DOHH2 (cell line): ENCODE data around the gene DYRK2.

Experiments used
- H3F3A ChIP-seq: fragments of 200-600 bp; sonication (generic), shearing (Covaris generic); 2 replicates; pipeline ENCODE4 v1.6.0; 2016; ENCODE audit warnings: antibody characterized with exemption, mild to moderate bottlenecking; ENCODE audit not compliant: control insufficient read depth, insufficient read depth
- H3K27ac ChIP-seq: fragments of 200-600 bp; sonication (generic); 2 replicates; pipeline ENCODE4 v1.5.1; 2014; ENCODE audit warnings: low read depth, mild to moderate bottlenecking, low read length, moderate library complexity
- H3K27me3 ChIP-seq: fragments of 200-600 bp; sonication (generic); 2 replicates; pipeline ENCODE4 v1.6.1; 2014; ENCODE audit warnings: mild to moderate bottlenecking, low read length, mixed read lengths; ENCODE audit not compliant: control insufficient read depth
- H3K36me3 ChIP-seq: fragments of 200-600 bp; sonication (generic); 2 replicates; pipeline ENCODE4 v1.6.1; 2014; ENCODE audit warnings: mild to moderate bottlenecking, low read length, moderate library complexity, mixed read lengths; ENCODE audit not compliant: control insufficient read depth
- H3K4me1 ChIP-seq: fragments of 200-600 bp; sonication (generic); 2 replicates; pipeline ENCODE4 v1.6.1; 2014; ENCODE audit warnings: mild to moderate bottlenecking, low read length, mixed read lengths; ENCODE audit not compliant: control insufficient read depth
- H3K4me2 ChIP-seq: fragments of 200-600 bp; sonication (generic); 2 replicates; pipeline ENCODE4 v1.6.0; 2014; ENCODE audit warnings: mild to moderate bottlenecking, low read length, moderate library complexity
- H3K4me3 ChIP-seq: fragments of 200-600 bp; sonication (generic); 2 replicates; pipeline ENCODE4 v1.5.1; 2014; ENCODE audit warnings: mild to moderate bottlenecking, low read length, mixed read lengths
- H3K79me2 ChIP-seq: fragments of 200-600 bp; sonication (generic); 2 replicates; pipeline ENCODE4 v1.6.1; 2014; ENCODE audit warnings: mild to moderate bottlenecking, low read length, mixed read lengths; ENCODE audit not compliant: control insufficient read depth
- H3K9me2 ChIP-seq: fragments of 200-600 bp; sonication (generic); replicated peaks from 2 replicates; pipeline ENCODE4 v1.6.1; 2014; ENCODE audit warnings: mild to moderate bottlenecking, low read length, mixed read lengths; ENCODE audit not compliant: control insufficient read depth
- H3K9me3 ChIP-seq: fragments of 200-600 bp; sonication (generic); 2 replicates; pipeline ENCODE4 v1.6.1; 2014; ENCODE audit warnings: antibody characterized with exemption, low read length, mixed read lengths; ENCODE audit not compliant: control insufficient read depth, insufficient read depth
- H4K20me1 ChIP-seq: fragments of 200-600 bp; sonication (generic); 2 replicates; pipeline ENCODE4 v1.6.0; 2014; ENCODE audit warnings: low read depth, mild to moderate bottlenecking, antibody characterized with exemption, low read length, moderate library complexity; ENCODE audit not compliant: control insufficient read depth, insufficient read depth
- EZH2phosphoT487 ChIP-seq: fragments of 200-600 bp; sonication (generic); IDR thresholded peaks from 2 replicates; pipeline ENCODE4 v1.6.1; 2017; ENCODE audit warnings: borderline replicate concordance, mild to moderate bottlenecking, antibody characterized with exemption, low read length, moderate library complexity, mixed read lengths
- TF ChIP-seq, protein P1 (sequence below): fragments of 200-600 bp; sonication (generic); IDR thresholded peaks from one replicate; pipeline ENCODE4 v1.5.1; 2014; ENCODE audit warnings: antibody characterized with exemption, mild to moderate bottlenecking, low read depth, low read length; ENCODE audit not compliant: poor library complexity, severe bottlenecking

The DYRK2 gene

DNA sequence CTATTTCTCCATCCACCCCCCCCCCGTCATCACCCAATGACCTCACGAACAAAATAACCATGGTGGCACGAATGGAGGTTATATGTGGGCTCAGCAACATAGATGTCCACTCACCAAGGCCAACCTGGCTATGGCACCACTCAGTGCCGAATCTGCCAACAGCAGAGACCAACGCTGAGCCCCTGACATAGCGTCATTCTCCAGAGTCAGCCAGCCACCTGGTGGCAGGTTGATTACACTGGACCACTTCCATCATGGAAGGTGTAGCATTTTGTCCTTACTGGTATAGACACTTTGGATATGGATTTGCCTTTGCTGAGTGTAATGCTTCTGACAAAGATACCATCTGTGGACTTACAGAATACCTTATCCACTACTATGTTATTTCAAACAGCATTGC is 24.2 kb upstream of the DYRK2 start:
- no peaks in the 10 kb centered on the region for H3K4me1 ChIP-seq
- no peak overlapping the region for H3K27ac ChIP-seq
- H3K27me3 ChIP-seq = no peaks in the 10 kb centered on the region
- no peak overlapping the region for H3K4me3 ChIP-seq
- H3F3A ChIP-seq = no peaks in the 10 kb centered on the region
- H3K9me3 ChIP-seq = no peaks in the 10 kb centered on the region
- H3K9me2 ChIP-seq = no peaks in the 10 kb centered on the region
- H3K79me2 ChIP-seq = no peaks in the 10 kb centered on the region
- H3K36me3 ChIP-seq = no peaks in the 10 kb centered on the region
- TF ChIP-seq EZH2phosphoT487 = no peak
- TF ChIP-seq, protein P1, sequence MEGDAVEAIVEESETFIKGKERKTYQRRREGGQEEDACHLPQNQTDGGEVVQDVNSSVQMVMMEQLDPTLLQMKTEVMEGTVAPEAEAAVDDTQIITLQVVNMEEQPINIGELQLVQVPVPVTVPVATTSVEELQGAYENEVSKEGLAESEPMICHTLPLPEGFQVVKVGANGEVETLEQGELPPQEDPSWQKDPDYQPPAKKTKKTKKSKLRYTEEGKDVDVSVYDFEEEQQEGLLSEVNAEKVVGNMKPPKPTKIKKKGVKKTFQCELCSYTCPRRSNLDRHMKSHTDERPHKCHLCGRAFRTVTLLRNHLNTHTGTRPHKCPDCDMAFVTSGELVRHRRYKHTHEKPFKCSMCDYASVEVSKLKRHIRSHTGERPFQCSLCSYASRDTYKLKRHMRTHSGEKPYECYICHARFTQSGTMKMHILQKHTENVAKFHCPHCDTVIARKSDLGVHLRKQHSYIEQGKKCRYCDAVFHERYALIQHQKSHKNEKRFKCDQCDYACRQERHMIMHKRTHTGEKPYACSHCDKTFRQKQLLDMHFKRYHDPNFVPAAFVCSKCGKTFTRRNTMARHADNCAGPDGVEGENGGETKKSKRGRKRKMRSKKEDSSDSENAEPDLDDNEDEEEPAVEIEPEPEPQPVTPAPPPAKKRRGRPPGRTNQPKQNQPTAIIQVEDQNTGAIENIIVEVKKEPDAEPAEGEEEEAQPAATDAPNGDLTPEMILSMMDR = no peak
- no peaks in the 10 kb centered on the region for H4K20me1 ChIP-seq
- no peak overlapping the region for H3K4me2 ChIP-seq

GRCh38 chr12:67625004-67625403 is 23.5 kb upstream of the DYRK2 start:
- Histone ChIP-seq H3K4me2 (no peak overlapping the region), H3F3A (no peaks in the 10 kb centered on the region), H3K27me3 (no peaks in the 10 kb centered on the region), H3K79me2 (no peaks in the 10 kb centered on the region), H3K27ac (no peak overlapping the region), H3K4me3 (no peak overlapping the region), H3K4me1 (peaks cover 3% of the 10 kb centered on the region), H4K20me1 (no peaks in the 10 kb centered on the region), H3K36me3 (no peaks in the 10 kb centered on the region), H3K9me3 (no peaks in the 10 kb centered on the region), H3K9me2 (no peaks in the 10 kb centered on the region)
- TF ChIP-seq, protein P1 = no peak
- TF ChIP-seq EZH2phosphoT487 = no peak

DNA sequence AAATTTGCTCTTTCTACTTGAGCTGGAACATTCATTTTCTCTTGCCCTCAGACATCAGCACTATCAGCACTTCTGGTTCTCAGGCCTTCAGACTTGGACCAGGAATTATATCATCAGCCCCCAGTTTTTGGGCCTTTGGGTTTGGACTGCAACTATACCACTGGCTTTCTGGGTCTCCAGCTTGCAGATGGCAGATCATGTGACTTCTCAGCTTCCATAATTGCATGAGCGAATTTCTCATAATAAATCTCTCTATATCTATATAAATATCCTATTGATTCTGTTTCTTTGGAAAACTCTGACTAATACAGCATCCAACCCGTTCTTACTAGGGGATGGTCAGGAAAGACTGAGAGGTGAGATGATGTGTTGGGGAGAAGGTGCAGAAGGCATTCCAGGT is 22.4 kb upstream of the DYRK2 start:
- Histone ChIP-seq H3K27me3 (no peaks in the 10 kb centered on the region), H3K9me2 (no peaks in the 10 kb centered on the region), H3K4me3 (no peak overlapping the region), H3K36me3 (no peaks in the 10 kb centered on the region), H3K4me1 (peaks cover 14% of the 10 kb centered on the region), H3K4me2 (no peak overlapping the region), H4K20me1 (no peaks in the 10 kb centered on the region), H3K79me2 (no peaks in the 10 kb centered on the region), H3F3A (no peaks in the 10 kb centered on the region), H3K9me3 (no peaks in the 10 kb centered on the region), H3K27ac (no peak overlapping the region)
- TF ChIP-seq EZH2phosphoT487 = no peak
- TF ChIP-seq, protein P1 = no peak
